ENCODE measurements around the gene ZNF883.
A peak's percentile ranks its signal among the peaks of the same experiment; 100 is the strongest.

GRCh38 chr9:113056191-113057106 is 44.5 kb upstream of the ZNF883 start, which contains the start of gene ZFP37:
- TF ChIP-seq CTCF (conservative IDR thresholded peaks at IDR 0.05; ENCODE audit: low read depth, low read length): no peak
- no peak for TF ChIP-seq MXI1 (IDR thresholded peaks at IDR 0.05; ENCODE audit: borderline replicate concordance, low read depth, low read length)
- no peak for TF ChIP-seq USF2 (IDR thresholded peaks at IDR 0.05; ENCODE audit: low read depth, low read length)
- 0 out of 2 replicates have a peak, but pooled peaks have one; percentile 34 for TF ChIP-seq POLR2A (IDR thresholded peaks at IDR 0.05; ENCODE audit: low read depth, low read length)
- TF ChIP-seq RAD21 (IDR thresholded peaks at IDR 0.05; ENCODE audit: low read length): no peak
- no peak for TF ChIP-seq MAFK (IDR thresholded peaks at IDR 0.05; ENCODE audit: low read depth, low read length)
- no peak for TF ChIP-seq MAZ (IDR thresholded peaks at IDR 0.05; ENCODE audit: borderline replicate concordance, low read depth, low read length)
- no peak for TF ChIP-seq SMC3 (IDR thresholded peaks at IDR 0.05; ENCODE audit: low read depth, low read length)
- TF ChIP-seq RCOR1 (IDR thresholded peaks at IDR 0.05; ENCODE audit: insufficient replicate concordance, low read length): no peak
- no peak for TF ChIP-seq BHLHE40 (IDR thresholded peaks at IDR 0.05; ENCODE audit: low read depth, low read length)
- TF ChIP-seq ELK1 (IDR thresholded peaks at IDR 0.05; ENCODE audit: borderline replicate concordance, low read depth, low read length): no peak
- no peak for TF ChIP-seq CHD1 (IDR thresholded peaks at IDR 0.05; ENCODE audit: low read depth, low read length)
- no peak for TF ChIP-seq RFX5 (IDR thresholded peaks at IDR 0.05; ENCODE audit: low read depth, low read length)

Data from IMR-90 (cell line).